Spinal cord (tissue), 10 donors: ENCODE measurements around the gene NRXN2. TPM values are rescaled to one million over a fixed set of nuclear protein-coding genes. Genes with fewer than 3 reads are reported as not detected.
A peak's percentile ranks its signal among the peaks of the same experiment; 100 is the strongest.

ENCODE experiments used
- DNase-seq, 6 donors: peaks; one replicate each; pipeline versions ENCODE4 v3.0.0 to v3.0.0-alpha.2; 2013 to 2015; ENCODE audit warnings: low spot score in 6 of 6, low read depth in 4 of 6
- H3K27ac ChIP-seq: one replicate; pipeline ENCODE4 v1.5.1; 2013; ENCODE audit warnings: low read depth, low read length, control low read depth
- H3K27me3 ChIP-seq: one replicate; pipeline ENCODE4 v1.6.1; 2013; ENCODE audit warnings: low read length; ENCODE audit not compliant: control insufficient read depth, insufficient read depth
- H3K36me3 ChIP-seq: one replicate; pipeline ENCODE4 v1.6.1; 2013; ENCODE audit warnings: low read length; ENCODE audit not compliant: control insufficient read depth, insufficient read depth
- H3K4me1 ChIP-seq: one replicate; pipeline ENCODE4 v1.6.1; 2013; ENCODE audit warnings: low read length; ENCODE audit not compliant: control insufficient read depth, insufficient read depth
- H3K4me3 ChIP-seq: one replicate; pipeline ENCODE4 v1.5.1; 2013; ENCODE audit warnings: low read depth, low read length, control low read depth
- H3K9me3 ChIP-seq: one replicate; pipeline ENCODE4 v1.6.1; 2013; ENCODE audit warnings: low read length; ENCODE audit not compliant: control insufficient read depth, insufficient read depth
- WGBS: methylation state at CpG from one replicate; pipeline ENCODE4 v1.1.5; 2013; ENCODE audit warnings: missing lambda C conversion rate; ENCODE audit not compliant: insufficient coverage; 5-methylcytosine and 5-hydroxymethylcytosine counted together
- polyA plus RNA-seq, 2 donors: library from polyadenylated mRNA; unstranded; fragments of 120-200 nt; gene quantifications; one replicate each; pipeline ENCODE4 v1.2.1, GENCODE V29; 2013; ENCODE audit not compliant: insufficient read length in 2 of 2
- total RNA-seq, 2 donors: library from RNA; depleted of rRNA in 1 of 2; stranded (reverse); fragments of 120-200 nt in 1 of 2; fragments of >200 nt in 1 of 2; gene quantifications; one replicate each; pipeline versions ENCODE4 v1.2.3 to v1.2.4, GENCODE V29; 2013 to 2014
- donor health status: healthy.

The NRXN2 gene
- total and polyA plus RNA-seq, 4 donors, result 68.0 to 424 (median 280) TPM

DNA sequence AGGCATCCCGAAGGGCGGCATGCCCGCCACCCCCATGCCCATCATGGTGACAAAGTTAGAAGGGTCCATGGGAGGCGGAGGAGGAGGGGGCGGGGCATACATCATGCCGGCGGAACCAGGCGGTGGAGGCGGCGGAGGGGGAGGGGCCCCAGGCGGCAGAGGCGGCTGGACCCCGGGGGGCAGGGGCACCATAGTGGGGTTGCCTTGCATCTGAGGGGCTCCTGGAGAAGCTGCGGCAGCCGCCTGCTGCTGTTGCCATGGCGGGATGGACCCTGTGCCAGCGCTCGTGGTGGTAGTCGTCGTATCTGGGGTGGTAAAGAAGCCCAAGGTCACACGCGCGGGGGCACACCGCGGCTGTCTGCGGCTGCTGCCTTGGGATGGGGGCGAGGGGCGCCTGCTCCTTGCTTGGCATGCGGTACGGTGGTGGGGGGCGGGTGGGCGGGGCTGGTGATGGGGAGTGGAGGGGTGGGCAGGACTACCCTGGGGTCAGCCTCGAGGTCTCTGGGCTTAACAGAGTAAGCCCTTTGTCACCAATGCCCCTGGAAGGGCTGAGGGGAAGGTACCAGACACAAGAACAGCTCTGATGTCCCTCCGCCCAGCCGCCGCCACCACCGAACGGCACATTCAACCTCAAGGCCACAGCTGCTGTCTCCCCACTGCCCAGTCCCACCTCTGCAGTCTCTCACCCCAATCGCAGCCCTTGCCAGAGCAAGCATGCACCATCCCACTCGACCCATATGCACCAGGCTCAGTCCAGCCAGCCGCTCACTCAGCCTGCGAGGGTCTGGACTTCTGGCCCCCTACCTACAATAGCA, 43.1 kb upstream of the NRXN2 start:
- H3K36me3 ChIP-seq, result peaks cover 81% of the 10 kb centered on the region
- no peak for DNase-seq
- H3K27ac ChIP-seq, result no peak overlapping the region
- H3K4me1 ChIP-seq, result peaks cover 52% of the 10 kb centered on the region
- 70% methylated on average over 23 of the region's 42 CpGs for WGBS
- no peak overlapping the region for H3K4me3 ChIP-seq
- H3K27me3 ChIP-seq, result no peaks in the 10 kb centered on the region
- no peaks in the 10 kb centered on the region for H3K9me3 ChIP-seq

DNA sequence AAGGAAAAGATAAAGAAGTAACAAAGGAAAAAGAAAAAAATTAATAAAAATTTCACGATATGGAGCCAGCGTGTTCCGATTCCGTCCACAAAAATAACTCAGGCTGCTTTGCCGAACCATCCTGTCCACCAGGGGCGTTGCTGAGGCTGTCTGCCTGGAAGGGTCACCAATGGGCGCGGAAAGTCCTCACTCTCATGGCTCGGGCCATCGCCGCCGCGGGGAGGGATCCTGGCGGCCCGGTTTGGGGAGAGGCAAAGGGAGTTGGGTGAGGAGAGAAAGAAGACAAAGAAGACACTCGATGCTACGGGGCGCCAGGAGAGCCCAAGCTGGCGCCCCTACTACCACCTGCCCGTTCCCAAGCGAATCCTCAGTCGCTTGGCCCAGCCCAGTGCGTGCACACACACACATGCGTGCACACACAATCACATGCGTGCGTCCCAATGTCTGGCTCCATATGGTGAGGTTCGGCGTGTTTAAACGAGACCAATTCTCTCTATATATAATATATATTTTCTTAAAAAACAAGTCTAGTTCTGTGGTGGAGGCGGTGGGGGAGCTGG, 42.4 kb upstream of the NRXN2 start:
- WGBS, result 73% methylated on average over 18 of the region's 30 CpGs
- no peaks in the 10 kb centered on the region for H3K27me3 ChIP-seq
- no peak overlapping the region for H3K27ac ChIP-seq
- H3K4me1 ChIP-seq, result peaks cover 59% of the 10 kb centered on the region
- peak in 1 of 6 donors; percentile 10 for DNase-seq
- no peaks in the 10 kb centered on the region for H3K9me3 ChIP-seq
- H3K4me3 ChIP-seq, result no peak overlapping the region
- peaks cover 76% of the 10 kb centered on the region for H3K36me3 ChIP-seq

DNA sequence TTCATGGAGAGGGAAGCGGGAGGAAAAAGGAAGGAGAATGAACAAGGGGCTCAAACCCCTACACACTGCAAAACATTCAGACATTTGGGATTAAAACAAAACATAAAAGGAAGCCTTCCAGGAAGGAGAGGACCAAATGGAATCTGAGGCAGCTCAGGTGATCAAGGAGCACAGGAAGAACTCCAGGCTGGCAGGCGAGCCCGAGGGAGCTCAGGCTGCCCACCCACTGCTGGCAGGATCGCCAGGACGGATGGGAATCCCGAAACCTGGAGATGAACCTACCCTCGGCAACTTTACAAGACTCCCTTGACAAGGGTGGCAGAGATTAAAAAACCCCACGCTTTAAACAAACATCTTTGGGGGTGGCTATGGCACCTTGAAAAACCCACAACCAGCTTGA, 41.8 kb upstream of the NRXN2 start:
- Histone ChIP-seq H3K27ac (no peak overlapping the region), H3K9me3 (no peaks in the 10 kb centered on the region), H3K4me3 (no peak overlapping the region), H3K27me3 (no peaks in the 10 kb centered on the region), H3K4me1 (peaks cover 65% of the 10 kb centered on the region), H3K36me3 (peaks cover 74% of the 10 kb centered on the region)
- 80% methylated on average over 5 of the region's 8 CpGs for WGBS
- no peak for DNase-seq

DNA sequence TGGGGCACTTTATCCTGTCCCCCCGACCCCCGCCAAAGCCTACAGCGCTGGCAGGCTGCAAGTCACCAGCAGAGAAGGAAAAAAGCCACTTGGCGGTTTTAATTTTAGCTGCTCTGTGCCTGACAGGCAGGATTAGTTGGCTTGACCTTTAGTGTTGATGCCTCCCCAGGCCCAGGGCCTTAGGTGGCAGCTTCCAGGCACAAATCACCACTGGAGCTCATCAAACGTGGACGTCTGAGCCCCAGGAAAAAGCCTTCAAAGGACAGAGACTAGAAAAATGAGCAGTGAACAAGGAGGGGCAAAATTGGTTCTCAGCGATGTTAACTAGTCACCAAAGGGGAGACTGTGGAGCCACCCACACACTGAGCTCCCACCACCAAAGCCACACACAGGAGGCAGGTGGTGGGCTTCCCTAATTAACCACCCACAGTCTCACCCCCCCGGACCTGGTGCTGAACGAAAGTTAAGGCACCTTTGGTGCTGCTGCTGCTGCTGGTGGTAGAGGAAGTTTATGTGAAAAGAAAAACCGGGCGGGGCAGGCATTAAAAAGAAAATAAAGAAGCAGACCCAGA, 41.1 kb upstream of the NRXN2 start:
- peak overlapping the region; percentile 85 for H3K27ac ChIP-seq
- DNase-seq, result peak in 2 of 6 donors; percentile 39 to 47

DNA sequence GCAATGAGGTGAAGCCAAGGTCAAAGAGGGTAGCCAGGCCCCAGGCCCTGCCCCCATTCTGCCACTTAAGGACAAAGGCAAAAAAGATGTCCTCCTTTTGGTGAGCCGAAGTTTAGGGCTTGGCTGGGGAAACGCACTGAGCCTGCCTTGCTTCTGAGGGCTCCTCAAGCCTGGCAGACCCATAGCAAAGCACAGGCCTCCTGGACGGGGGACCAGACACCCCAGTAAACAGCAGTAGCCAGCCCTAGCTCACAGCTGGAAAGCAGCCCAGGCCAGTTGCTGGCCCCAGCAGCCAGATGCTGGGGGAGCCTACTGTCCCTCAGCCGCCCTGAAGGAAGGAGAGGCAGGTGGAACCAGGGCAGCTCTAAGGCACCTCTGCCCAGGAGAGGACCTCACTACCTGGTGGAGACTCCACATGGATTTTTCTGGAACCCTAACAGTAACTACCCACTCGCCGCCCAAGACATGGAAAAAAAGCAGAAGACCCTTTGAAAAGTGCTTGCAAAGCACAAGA, 40.6 kb upstream of the NRXN2 start:
- Histone ChIP-seq H3K4me1 (peaks cover 77% of the 10 kb centered on the region), H3K27ac (peak overlapping the region; percentile 85), H3K36me3 (peaks cover 66% of the 10 kb centered on the region), H3K27me3 (no peaks in the 10 kb centered on the region), H3K4me3 (no peak overlapping the region), H3K9me3 (no peaks in the 10 kb centered on the region)
- 36% methylated on average over 6 of the region's 6 CpGs for WGBS
- DNase-seq, result no peak

More for the DNA sequence above, 41.1 kb upstream of the NRXN2 start:
- Histone ChIP-seq H3K36me3 (peaks cover 71% of the 10 kb centered on the region), H3K9me3 (no peaks in the 10 kb centered on the region), H3K27me3 (no peaks in the 10 kb centered on the region), H3K4me1 (peaks cover 71% of the 10 kb centered on the region), H3K4me3 (no peak overlapping the region)
- WGBS, result 44% methylated on average over 3 of the region's 11 CpGs

DNA sequence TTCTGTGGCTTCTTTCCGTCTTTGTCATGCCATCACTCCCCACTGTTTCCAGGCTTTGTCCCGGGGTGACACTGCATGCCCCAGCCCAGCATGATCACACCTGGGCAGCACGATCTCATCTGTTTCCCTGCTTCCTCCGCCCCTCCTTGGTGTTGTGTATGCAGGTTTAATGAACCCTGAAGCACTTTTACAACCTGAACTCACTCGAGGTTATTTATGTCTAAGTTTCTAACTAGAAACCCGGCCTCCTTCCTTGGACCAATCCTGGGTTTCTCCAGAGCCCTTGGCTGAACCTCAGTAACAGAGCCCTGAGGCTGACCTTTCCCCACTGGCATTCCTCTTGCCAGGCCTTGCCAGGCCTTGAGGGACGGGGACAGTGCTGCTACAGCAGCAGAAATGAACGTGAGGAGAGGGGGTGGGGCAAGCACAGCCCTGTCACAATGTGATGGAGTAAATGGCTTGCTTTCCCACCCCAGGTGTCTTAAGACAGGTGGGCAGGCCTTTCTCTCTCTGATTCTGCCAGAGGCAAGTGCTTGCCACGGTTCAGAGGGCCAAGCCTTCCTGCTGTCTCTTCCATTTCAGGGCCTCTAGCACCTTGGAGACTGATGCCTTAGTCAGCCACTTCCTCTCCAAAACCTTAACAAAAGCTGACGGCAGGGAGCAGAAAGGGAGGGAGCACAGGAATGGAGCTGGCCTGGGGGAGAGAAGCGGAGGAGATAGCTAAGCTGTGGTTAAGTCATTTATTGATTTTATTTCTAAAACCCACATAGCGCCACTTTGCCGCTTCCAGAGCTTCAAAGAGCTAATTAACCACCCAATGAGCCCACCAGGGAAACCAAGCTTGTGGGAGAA, 39.9 kb upstream of the NRXN2 start:
- WGBS, result 26% methylated on average over 7 of the region's 13 CpGs
- DNase-seq, result peak in 2 of 6 donors; percentile 82 to 84
- Histone ChIP-seq H3K36me3 (peaks cover 60% of the 10 kb centered on the region), H3K27me3 (no peaks in the 10 kb centered on the region), H3K27ac (peak overlapping the region; percentile 85), H3K4me1 (peaks cover 76% of the 10 kb centered on the region), H3K4me3 (no peak overlapping the region), H3K9me3 (no peaks in the 10 kb centered on the region)

DNA sequence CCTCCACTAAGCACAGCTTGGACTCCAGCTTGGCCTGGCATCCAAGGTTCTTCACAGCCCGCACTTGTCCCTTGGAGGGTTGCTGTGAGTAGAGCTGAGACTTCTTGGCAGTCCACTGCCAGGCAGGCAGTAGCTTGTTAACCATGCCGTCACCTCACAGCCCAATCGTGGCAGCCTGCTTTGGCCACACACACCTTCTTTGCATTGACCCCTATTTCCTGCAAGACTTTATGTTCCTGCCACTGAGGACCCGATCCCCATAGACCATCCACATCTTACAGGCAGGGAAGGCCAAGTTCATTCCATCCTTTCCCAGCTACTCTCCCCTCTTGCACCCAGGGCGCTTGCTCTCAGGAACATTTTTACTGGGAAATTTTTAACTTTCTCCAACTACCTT, 39.3 kb upstream of the NRXN2 start:
- Histone ChIP-seq H3K27ac (peak overlapping the region; percentile 85), H3K27me3 (no peaks in the 10 kb centered on the region), H3K36me3 (peaks cover 54% of the 10 kb centered on the region), H3K9me3 (no peaks in the 10 kb centered on the region), H3K4me1 (peaks cover 71% of the 10 kb centered on the region), H3K4me3 (no peak overlapping the region)
- DNase-seq, result peak in 2 of 6 donors; percentile 20 to 59
- WGBS, result 45% methylated on average over 5 of the region's 5 CpGs

DNA sequence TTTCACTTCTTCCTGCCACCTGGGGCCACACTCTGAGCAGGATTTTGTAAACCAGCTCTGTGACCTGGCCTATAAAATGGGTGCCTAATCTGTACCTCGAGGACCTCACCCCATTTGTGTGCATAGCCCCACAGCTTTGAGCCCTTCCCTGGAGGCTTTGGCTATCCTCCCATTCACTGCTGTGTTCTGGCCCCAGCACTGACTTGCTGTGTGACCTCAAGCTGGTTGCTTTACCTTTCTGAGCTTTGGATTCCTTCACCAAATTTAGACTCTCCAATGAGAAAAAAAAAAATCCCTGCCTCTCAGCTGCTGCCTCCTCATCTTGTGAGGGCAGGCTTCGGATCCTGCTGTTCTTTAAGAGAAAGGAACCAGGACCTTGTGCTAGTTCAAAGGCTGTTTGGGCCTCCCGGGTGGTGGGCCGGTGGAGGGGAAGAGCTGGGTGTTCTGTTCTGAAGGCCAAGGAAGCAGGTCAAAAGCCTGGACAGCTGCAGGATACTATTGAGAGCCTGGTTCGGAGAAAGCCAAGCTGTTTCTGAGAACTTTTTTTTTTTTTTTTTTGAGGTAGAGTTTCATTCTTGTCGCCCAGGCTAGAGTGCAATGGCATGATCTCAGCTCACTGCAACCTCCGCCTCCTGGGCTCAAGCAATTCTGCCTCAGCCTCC, 37.9 kb upstream of the NRXN2 start:
- H3K4me1 ChIP-seq, result peaks cover 71% of the 10 kb centered on the region
- no peak overlapping the region for H3K27ac ChIP-seq
- no peak overlapping the region for H3K4me3 ChIP-seq
- peaks cover 42% of the 10 kb centered on the region for H3K36me3 ChIP-seq
- H3K9me3 ChIP-seq, result no peaks in the 10 kb centered on the region
- no peaks in the 10 kb centered on the region for H3K27me3 ChIP-seq
- WGBS, result 77% methylated on average over 6 of the region's 7 CpGs
- DNase-seq, result no peak
